ENCODE data around the gene KCNC1.

KCNC1 gene

DNA sequence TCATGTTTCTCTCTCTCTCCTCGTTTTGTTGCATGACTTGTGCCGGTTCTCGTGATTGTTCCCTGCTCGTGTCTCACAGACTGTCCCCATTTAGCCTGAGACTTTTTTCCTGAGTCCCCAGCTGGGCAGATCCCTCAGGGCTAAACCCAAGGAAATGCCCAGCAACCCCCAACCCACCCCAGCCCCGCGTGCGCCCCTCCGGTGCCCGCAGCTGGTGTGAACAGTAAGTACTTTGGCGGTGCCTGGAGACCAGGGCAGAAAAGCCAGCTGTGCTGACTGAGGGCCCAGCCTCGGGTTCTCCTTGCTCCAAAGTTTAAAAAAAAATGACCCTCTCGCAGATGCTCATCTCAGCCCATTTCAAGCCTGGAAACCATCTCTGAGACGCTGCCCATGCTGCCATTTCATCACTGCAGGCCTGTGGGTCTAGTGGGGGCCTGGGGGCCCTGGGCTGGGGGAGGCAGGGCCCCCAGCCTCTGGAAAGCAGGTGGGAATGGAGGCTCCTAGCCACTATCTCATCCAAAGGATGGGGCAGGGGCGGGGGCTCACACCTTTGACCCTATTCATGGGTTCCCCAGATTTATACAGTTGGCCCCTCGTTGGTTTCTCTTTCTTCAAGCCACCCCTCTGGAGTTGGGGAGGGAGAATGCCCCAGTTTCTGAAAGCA lies 41.8 kb downstream of the KCNC1 start:
- no peak for DNase-seq (ENCODE audit: extremely low spot score)
- ChIA-PET POLR2A (no interaction called here), CTCF (no interaction called here)
- TF ChIP-seq, protein P1, sequence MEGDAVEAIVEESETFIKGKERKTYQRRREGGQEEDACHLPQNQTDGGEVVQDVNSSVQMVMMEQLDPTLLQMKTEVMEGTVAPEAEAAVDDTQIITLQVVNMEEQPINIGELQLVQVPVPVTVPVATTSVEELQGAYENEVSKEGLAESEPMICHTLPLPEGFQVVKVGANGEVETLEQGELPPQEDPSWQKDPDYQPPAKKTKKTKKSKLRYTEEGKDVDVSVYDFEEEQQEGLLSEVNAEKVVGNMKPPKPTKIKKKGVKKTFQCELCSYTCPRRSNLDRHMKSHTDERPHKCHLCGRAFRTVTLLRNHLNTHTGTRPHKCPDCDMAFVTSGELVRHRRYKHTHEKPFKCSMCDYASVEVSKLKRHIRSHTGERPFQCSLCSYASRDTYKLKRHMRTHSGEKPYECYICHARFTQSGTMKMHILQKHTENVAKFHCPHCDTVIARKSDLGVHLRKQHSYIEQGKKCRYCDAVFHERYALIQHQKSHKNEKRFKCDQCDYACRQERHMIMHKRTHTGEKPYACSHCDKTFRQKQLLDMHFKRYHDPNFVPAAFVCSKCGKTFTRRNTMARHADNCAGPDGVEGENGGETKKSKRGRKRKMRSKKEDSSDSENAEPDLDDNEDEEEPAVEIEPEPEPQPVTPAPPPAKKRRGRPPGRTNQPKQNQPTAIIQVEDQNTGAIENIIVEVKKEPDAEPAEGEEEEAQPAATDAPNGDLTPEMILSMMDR (IDR thresholded peaks at IDR 0.05; ENCODE audit: control extremely low read depth, extremely low read depth, low read depth, missing control alignments), result no peak

DNA sequence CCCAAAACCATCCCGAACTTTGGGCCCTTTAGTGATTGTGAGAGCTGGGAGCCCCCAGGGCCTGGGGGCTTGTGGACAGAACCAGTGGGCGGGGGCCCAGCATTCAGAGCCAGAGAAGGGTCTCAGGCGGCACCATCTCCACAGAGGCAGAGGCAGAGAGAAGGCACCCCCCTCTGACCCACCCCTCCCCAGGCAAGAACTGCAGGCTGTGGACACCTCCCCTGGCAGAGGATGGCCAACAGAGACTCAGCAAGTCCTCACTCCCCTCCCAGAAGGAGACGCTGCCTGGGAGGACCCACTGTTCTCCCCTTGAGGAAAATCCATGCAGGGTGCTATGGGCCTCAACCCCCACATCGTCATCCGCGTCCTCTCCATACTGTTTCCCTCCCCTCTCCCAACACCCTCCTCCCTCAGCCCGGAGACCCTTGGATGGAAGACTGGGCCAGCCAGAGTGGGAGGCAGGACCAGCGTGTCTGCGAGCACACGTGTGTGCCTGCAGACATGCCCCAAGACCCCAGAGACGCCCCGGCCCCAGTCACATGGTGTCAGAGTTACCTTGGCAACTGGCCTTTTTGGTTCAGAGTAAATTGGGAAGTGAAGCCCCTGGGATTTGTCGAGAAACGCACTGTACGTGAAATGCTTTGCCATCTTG lies 42.6 kb downstream of the KCNC1 start:
- DNase-seq (ENCODE audit: extremely low spot score), result no peak
- CTCF ChIA-PET, result no interaction called here
- TF ChIP-seq, protein P1 (IDR thresholded peaks at IDR 0.05; ENCODE audit: control extremely low read depth, extremely low read depth, low read depth, missing control alignments), result no peak
- POLR2A ChIA-PET, result no interaction called here

GRCh38 chr11:17777738-17778091 lies 43.1 kb downstream of the KCNC1 start:
- POLR2A ChIA-PET, result no interaction called here
- CTCF ChIA-PET, result no interaction called here
- TF ChIP-seq, protein P1 (IDR thresholded peaks at IDR 0.05; ENCODE audit: control extremely low read depth, extremely low read depth, low read depth, missing control alignments), result no peak
- no peak for DNase-seq (ENCODE audit: extremely low spot score)

DNA sequence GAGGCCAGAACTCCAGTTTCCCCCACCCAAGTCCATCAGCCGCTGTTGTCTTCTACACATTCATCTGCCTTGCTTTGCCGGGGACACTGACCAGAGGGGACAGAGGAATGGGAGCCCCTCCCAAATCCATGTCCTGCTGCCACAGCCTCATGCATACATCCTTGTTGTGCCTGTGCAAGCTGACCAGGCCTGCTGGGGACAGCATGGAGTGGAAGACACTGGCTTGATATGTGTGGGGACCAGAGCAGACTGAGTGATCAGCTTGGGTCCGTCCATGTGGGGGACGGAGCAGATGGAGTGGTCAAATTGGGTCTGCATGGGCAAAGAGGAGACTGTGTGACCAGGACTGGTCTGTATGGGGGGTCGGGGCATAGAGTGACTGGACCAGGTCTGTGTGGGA lies 43.8 kb downstream of the KCNC1 start:
- ChIA-PET CTCF (no interaction called here), POLR2A (no interaction called here)
- no peak for DNase-seq (ENCODE audit: extremely low spot score)
- TF ChIP-seq, protein P1 (IDR thresholded peaks at IDR 0.05; ENCODE audit: control extremely low read depth, extremely low read depth, low read depth, missing control alignments), result no peak

DNA sequence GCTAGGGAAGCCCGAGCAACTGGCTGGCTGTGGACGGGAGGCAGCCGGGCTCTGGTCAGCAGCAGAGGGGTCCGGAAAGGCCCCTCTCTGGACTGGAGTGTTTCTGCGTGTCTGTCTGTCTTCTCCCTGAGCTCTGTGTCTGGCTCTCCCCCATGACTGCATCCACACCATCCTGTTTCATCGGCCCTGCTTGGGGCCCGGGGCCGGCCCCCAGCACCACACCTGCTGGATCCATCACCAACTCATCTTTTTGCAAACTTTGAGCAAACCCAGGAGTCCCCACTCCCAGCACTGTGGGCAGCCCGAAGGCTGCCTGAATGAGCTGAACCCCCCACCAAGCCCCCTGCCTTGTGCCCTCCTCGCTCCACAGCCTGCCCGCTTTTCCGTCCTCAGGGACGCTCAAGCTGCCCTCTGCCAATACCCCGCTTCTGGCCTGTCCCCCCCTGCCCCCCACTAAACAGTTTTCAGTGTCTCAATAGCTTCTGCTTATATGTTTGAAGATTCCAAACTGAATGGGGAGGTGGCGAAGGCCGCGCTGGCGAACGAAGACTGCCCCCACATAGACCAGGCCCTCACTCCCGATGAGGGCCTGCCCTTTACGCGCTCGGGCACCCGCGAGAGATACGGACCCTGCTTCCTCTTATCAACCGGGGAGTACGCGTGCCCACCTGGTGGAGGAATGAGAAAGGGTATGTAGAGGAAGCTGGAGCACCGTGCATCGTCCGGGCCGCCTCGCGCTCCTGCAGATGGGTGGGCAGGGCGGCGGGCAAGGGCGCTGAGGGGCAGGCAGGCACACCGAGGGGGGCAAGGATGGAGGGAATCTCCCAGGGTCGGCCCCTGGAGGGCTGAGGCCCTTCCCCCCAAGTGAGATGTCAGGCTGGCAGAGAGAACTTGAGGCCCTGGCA lies 44.6 kb downstream of the KCNC1 start:
- ChIA-PET POLR2A (no interaction called here), CTCF (interaction anchor here (1.2 kb wide), 1 partner anchor 57 kb away, joined by 3 read pairs; no protein-coding TSS in a partner anchor)
- DNase-seq (ENCODE audit: extremely low spot score), result no peak
- TF ChIP-seq, protein P1 (IDR thresholded peaks at IDR 0.05; ENCODE audit: control extremely low read depth, extremely low read depth, low read depth, missing control alignments), result no peak

GRCh38 chr11:17779861-17780594 lies 45.4 kb downstream of the KCNC1 start:
- CTCF ChIA-PET, result interaction anchor here (1.2 kb wide), 2 partner anchors 20 to 56 kb away, joined by 3 to 4 read pairs; no protein-coding TSS in a partner anchor
- TF ChIP-seq, protein P1 (IDR thresholded peaks at IDR 0.05; ENCODE audit: control extremely low read depth, extremely low read depth, low read depth, missing control alignments), result no peak
- DNase-seq (ENCODE audit: extremely low spot score), result no peak
- POLR2A ChIA-PET, result no interaction called here
